DMS53 (cell line): ENCODE results near the gene C22orf39.

Experiments used
- DNase-seq: peaks from one replicate; lab custom pipeline; 2025; lab: John Stamatoyannopoulos, UW

C22orf39 gene

DNA sequence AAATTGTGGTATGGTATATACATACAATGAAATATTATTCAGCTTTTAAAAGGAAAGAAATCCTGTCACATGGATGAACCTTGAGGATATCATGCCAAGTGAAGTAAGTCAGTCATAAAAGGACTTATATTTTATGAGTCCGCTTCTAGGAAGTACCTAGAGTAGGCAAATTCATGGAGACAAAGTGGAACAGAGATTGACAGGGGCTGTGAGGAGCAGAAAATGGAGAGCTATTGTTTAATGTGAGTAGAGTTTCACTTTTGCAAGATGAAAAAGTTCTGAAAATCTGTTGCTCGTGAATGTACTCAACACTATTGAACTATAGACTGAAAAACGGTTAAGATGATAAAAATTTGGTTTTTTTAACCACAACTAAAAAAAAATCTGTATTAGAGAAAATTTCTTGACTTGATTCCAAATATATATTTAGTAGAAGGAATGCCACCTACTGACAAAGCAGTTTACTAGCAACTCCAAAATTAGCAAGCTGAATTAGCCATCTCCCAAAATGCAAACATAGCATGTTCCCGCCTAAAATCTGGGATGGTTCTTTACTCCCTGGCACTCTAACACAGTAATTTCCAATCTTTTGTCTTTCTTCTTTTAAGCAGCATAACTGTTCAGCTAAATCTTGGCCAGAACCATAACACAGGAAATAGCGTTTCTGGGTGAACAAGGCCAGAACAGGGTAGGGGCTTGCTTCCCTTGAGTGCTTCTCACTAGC lies 30.0 kb upstream of the C22orf39 start:
- no peak for DNase-seq

DNA sequence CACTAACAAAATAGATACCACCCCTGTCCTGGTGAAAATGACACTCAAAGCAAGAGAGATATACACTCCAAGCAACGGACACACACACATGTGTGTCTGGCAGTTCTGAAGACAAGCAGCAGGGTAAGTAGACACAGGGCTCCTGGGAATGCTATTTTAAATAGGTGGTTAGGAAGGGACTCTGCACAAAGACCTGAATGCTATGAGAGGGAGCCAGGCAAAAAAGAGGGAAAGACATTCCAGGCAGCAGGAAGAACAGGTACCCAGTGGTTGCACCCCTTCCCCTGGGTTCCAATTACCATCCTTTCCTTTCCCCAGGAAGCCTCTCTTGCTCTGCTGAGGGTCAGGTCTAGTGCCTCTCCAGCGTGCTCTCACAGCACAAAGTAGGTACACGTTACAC lies 28.5 kb upstream of the C22orf39 start:
- no peak for DNase-seq

DNA sequence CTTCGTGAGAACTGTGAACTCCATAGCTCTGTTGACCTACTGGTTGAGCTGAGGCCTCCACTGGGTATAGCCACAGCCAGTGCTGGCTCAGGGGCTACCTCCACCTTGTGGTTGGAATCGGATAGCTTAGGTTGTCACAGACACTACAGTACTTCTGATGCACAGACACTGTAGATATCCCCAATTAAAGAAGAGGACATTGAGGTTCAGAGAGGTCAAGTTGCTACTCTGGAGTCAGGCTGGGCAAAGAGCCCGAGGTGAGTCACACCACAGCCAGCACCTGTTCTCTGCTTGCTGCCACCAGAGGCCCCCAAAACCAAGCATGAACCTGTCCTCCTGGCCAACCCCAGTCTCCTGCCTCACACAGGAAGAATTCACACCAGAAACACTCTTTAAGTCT lies 26.1 kb upstream of the C22orf39 start:
- DNase-seq, result peak; percentile 3

GRCh38 chr22:19472233-19472632 lies 24.7 kb upstream of the C22orf39 start:
- DNase-seq, result no peak

GRCh38 chr22:19471572-19471971 lies 24.1 kb upstream of the C22orf39 start:
- no peak for DNase-seq

DNA sequence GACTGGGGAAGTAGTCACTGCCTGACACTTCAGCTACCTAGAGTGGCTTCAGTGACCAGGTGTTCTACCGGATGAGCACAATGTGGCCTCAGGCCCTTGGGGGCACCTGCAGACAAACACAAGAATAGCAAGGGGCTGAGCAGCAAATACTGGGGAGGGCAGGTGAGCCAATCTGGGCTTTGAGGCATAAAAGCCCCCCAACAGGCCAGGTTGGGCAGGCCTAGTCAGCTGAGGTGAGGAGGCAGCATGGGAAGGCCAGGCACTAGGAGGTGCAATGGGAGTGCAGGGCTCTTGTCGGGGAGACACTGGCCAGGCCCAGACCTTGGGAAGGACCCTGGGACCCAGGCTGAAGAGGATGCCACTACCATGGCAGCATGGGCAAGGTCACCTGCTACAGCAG lies 22.5 kb upstream of the C22orf39 start:
- DNase-seq, result no peak

DNA sequence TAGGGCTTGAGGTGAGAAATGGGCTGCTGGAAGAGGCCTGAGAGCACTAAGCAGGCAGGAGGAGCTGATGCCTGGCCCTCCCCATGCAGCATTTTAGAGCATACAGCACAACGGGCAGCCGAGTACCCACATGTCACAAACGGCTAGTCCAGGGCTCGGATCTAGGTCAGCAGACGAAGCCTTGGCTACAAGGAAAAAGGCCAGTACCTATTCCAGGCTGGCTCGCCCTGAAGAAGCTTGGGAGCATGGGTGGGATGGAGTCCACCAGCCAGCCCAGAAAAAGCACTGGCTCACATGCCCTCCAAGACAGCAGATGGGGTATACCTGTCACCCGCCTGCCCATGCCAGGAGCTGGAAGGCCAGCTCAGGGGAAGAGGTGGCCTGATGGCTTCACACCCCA lies 21.9 kb upstream of the C22orf39 start:
- DNase-seq, result no peak

DNA sequence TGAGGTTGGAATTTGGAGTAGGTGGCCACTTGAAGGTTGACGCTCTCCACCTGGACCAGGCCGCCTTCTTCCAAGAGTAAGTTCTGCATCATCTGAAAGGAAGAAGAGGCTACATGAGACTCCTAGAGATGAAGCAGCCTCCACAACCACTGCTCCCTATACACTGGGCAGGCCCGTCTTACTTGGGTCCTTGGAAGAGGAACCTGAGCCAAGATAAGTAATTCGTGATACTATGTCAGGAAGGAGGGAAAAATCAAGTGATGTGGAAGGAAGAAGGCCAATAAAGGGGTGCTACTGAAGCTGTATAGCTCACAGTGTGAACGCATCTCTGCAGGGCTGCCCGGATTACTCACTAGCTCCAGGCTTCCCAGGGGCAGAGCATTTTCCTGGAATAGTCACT lies 20.4 kb upstream of the C22orf39 start:
- DNase-seq, result no peak

- no peak for DNase-seq
Measured at GRCh38 chr22:19466848-19467752, 19.6 kb upstream of the C22orf39 start.

- DNase-seq, result no peak
Measured at GRCh38 chr22:19466126-19466716, 18.7 kb upstream of the C22orf39 start.

DNA sequence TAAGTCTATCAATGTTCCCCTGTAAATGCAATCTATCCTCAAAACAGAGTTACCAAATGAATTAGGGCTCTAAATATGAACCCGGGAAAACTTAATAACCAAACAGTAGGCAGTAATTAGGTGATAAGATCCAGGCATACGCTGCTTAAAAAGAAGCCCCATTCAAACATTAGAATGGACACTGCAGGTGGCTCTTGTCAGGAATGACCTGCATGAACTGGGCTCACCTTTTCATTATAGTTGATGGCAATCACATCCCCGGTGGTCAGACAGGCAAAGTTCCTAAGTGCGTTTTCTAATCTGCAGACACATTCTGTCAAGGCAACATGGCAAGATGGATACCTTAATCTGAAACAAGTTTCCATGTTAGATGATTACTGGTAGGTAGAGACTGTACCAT lies 17.5 kb upstream of the C22orf39 start:
- no peak for DNase-seq

DNA sequence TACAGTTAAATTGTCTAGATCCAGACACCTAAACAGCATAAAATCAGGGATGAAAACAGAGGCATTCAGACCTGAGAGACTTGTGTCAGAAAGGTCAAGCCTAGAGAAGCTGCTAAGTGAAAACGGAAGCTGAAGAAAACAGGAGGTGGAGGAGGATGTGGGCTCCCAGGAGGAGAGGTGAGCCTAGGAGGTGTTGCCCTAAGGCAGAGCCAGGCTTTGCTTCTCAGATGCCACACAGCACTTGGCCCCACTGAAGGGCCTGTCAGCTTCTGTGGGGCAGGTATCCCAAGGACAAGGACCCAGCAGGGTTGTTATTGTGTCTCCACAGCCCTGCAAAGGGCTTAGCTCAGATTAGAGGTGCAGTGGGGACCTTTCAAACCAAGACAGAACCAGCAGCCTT lies 17.0 kb upstream of the C22orf39 start:
- no peak for DNase-seq

DNA sequence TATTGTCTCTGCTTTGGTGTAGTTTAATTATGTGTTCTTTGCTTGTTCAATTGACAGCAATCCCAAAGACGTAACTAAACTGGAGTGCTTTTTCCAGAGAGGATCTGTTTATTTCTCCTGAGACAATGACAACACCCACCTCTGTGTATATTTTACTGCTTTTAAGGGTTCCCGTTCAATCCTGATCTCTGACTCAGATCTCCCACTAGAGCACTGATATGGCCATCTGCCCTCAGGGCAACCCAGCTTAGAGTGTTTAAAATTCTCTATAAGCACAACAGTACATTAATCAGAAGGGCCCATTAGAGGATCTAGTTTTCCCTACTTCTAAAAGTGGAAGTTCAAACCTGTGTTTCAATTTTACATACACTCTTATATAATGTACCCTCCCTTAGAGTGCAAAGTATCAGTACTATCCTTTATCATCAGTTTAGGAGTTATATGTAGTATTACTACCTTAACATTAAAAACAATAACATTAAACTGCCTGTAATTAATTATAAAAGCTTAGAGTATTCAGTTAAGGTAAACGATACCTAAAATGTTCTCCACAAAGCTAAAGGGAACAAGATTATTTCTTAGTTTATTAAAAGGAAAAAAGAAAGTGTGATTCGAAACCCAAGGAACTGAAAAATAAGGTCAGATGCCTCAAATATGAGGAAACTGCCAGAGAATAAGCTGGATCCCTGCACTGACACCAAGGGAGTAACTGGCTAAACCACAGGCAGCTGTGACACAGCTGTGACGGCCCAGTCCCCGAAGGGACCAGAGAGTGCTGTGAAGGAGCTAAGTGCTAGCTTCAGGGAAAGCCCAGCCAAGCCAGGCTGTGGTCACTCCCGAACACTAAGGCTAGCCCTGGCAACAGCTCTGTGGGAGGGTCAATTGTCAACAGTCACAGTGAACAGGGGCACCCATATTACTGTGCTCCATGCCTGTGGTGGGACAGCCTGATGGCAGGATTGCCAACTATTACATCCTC lies 16.3 kb upstream of the C22orf39 start:
- DNase-seq, result no peak

DNA sequence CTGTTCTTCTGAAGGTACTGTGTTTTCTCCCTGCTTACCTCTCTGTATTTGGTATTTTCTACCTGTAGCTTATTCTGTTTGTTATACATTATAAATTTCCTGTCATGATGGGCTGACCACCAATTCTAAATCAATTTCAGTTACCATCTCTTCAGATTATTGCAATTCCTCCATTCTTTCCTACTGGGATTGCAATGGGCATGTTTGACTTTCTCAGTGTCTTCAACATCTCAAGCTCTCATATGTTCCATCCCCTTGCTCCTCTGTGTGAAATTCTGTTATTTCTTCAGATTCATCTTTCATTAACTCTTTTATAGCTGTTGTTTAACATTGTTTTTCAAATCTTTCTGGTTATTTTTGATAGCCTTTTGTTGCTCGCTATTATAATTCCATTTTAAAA lies 15.5 kb upstream of the C22orf39 start:
- DNase-seq, result no peak

GRCh38 chr22:19461506-19461905 lies 14.0 kb upstream of the C22orf39 start:
- DNase-seq, result no peak

DNA sequence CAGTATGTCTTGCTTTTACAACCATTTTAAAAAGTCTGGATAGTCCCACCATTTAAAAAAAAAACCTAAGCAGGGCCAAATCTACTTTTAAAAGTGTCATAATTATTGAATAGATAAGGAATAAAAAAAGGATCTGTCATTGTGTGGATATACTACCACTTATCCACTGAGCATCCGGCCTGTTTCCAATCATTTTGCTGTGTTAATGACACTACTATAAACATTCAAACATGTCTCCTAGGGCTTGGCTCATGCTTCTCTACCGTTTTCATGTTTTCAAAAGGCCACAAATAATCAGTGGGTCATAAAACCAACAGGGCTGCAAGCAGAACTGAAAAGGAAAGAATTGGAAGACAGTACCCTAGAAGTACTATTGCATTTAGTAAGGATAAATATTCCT lies 12.5 kb upstream of the C22orf39 start:
- DNase-seq, result no peak

GRCh38 chr22:19457828-19458428 lies 10.4 kb upstream of the C22orf39 start:
- DNase-seq, result no peak

GRCh38 chr22:19456541-19456940 lies 9.0 kb upstream of the C22orf39 start:
- no peak for DNase-seq

GRCh38 chr22:19455585-19456370 lies 8.3 kb upstream of the C22orf39 start:
- DNase-seq, result no peak

GRCh38 chr22:19455033-19455432 lies 7.5 kb upstream of the C22orf39 start:
- no peak for DNase-seq

DNA sequence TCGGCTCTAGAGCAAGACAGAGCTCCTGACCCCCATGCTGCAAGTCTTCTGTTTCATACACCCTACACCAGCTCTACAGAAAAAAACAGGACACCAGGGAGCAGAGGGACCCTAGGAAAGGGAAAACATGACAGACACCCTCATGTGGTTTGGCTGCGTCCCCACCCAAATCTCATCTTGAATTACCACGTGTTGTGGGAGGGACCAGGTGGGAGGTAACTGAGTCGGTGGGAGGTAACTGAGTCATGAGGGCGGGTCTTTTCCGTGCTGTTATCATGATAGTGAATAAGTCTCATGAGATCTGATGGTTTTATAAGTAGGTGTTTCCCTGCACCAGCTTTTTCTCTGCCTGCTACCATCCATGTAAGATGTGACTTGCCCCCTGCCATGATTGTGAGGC lies 6.6 kb upstream of the C22orf39 start:
- DNase-seq, result no peak
